ENCODE results near the gene GPA33. TPM values are rescaled to one million over a fixed set of nuclear protein-coding genes. Genes with fewer than 3 reads are reported as not detected.

GPA33 gene
- polyA plus RNA-seq, 6 donors from 2014 or later, result 3.4 to 14.6 (median 5.7) TPM

GRCh38 chr1:167077128-167077867 lies 12.9 kb downstream of the GPA33 start:
- Mint-ChIP-seq H3K9me3 (no peaks in the 10 kb centered on the region), H3K27me3 (peaks cover 16 to 33% (median 22%) of the 10 kb centered on the region in 3 donors), H3K36me3 (peaks cover 6 to 14% of the 10 kb centered on the region in 2 donors), H3K27ac (no peak overlapping the region), H3K4me1 (peaks cover 1 to 8% (median 4%) of the 10 kb centered on the region in 3 donors), H3K4me3 (no peak overlapping the region)
- DNase-seq (no peak), ATAC-seq (ENCODE audit: low read depth in 2 of 2) (no peak)

- DNase-seq (no peak), ATAC-seq (ENCODE audit: low read depth in 2 of 2) (no peak)
- H3K36me3 Mint-ChIP-seq, result peaks cover 6 to 13% of the 10 kb centered on the region in 2 donors
- peaks cover 13 to 32% (median 22%) of the 10 kb centered on the region in 3 donors for H3K27me3 Mint-ChIP-seq
- H3K4me3 Mint-ChIP-seq, result no peak overlapping the region
- H3K4me1 Mint-ChIP-seq, result peaks cover 0 to 9% (median 8%) of the 10 kb centered on the region in 3 donors
- H3K27ac Mint-ChIP-seq, result peak overlapping the region in 1 of 6 donors; percentile 79
- no peaks in the 10 kb centered on the region for H3K9me3 Mint-ChIP-seq
Measured at GRCh38 chr1:167076136-167076710, 14.0 kb downstream of the GPA33 start.

- Mint-ChIP-seq H3K27me3 (peaks cover 0 to 20% (median 16%) of the 10 kb centered on the region in 3 donors), H3K27ac (peak overlapping the region in 1 of 6 donors; percentile 49), H3K36me3 (no peaks in the 10 kb centered on the region), H3K9me3 (no peaks in the 10 kb centered on the region), H3K4me3 (no peak overlapping the region), H3K4me1 (peaks cover 0 to 14% (median 12%) of the 10 kb centered on the region in 3 donors)
- ATAC-seq (ENCODE audit: low read depth in 2 of 2) (peak; percentile 30 to 51), DNase-seq (no peak)
Measured at GRCh38 chr1:167071286-167071685, 18.9 kb downstream of the GPA33 start.

GRCh38 chr1:167068761-167069160 lies 21.4 kb downstream of the GPA33 start:
- no peaks in the 10 kb centered on the region for H3K9me3 Mint-ChIP-seq
- DNase-seq (no peak), ATAC-seq (ENCODE audit: low read depth in 2 of 2) (no peak)
- H3K27ac Mint-ChIP-seq, result peak overlapping the region in 1 of 6 donors; percentile 54
- no peak overlapping the region for H3K4me3 Mint-ChIP-seq
- peaks cover 0 to 10% (median 4%) of the 10 kb centered on the region in 3 donors for H3K4me1 Mint-ChIP-seq
- H3K36me3 Mint-ChIP-seq, result no peaks in the 10 kb centered on the region
- peaks cover 3 to 10% (median 9%) of the 10 kb centered on the region in 3 donors for H3K27me3 Mint-ChIP-seq

- Mint-ChIP-seq H3K27me3 (peaks cover 3 to 10% (median 9%) of the 10 kb centered on the region in 3 donors), H3K36me3 (no peaks in the 10 kb centered on the region), H3K9me3 (no peaks in the 10 kb centered on the region), H3K27ac (no peak overlapping the region), H3K4me1 (peaks cover 0 to 10% (median 4%) of the 10 kb centered on the region in 3 donors), H3K4me3 (no peak overlapping the region)
- no peak for ATAC-seq (ENCODE audit: low read depth in 2 of 2)
- DNase-seq, result no peak
Measured at GRCh38 chr1:167067904-167068303, 22.3 kb downstream of the GPA33 start.

GRCh38 chr1:167066333-167067122 lies 23.6 kb downstream of the GPA33 start:
- Mint-ChIP-seq H3K4me1 (peaks cover 0 to 9% (median 4%) of the 10 kb centered on the region in 3 donors), H3K9me3 (no peaks in the 10 kb centered on the region), H3K27me3 (peaks cover 3 to 10% (median 9%) of the 10 kb centered on the region in 3 donors), H3K27ac (no peak overlapping the region), H3K36me3 (no peaks in the 10 kb centered on the region), H3K4me3 (peak overlapping the region in 3 of 8 donors; percentile 7 to 46 (median 27))
- peak; percentile 86 to 93 for ATAC-seq (ENCODE audit: low read depth in 2 of 2)
- peak; percentile 76 for DNase-seq

GRCh38 chr1:167065471-167065870 lies 24.7 kb downstream of the GPA33 start:
- DNase-seq, result no peak
- Mint-ChIP-seq H3K4me3 (no peak overlapping the region), H3K36me3 (no peaks in the 10 kb centered on the region), H3K4me1 (no peaks in the 10 kb centered on the region), H3K27ac (no peak overlapping the region), H3K27me3 (peaks cover 3 to 18% (median 9%) of the 10 kb centered on the region in 3 donors), H3K9me3 (no peaks in the 10 kb centered on the region)
- ATAC-seq (ENCODE audit: low read depth in 2 of 2), result no peak

- DNase-seq (no peak), ATAC-seq (ENCODE audit: low read depth in 2 of 2) (no peak)
- Mint-ChIP-seq H3K4me1 (no peaks in the 10 kb centered on the region), H3K27me3 (peaks cover 3 to 20% (median 9%) of the 10 kb centered on the region in 3 donors), H3K27ac (no peak overlapping the region), H3K4me3 (no peak overlapping the region), H3K36me3 (no peaks in the 10 kb centered on the region), H3K9me3 (no peaks in the 10 kb centered on the region)
Measured at GRCh38 chr1:167064621-167065020, 25.6 kb downstream of the GPA33 start.

GRCh38 chr1:167061073-167061464 lies 29.1 kb downstream of the GPA33 start:
- no peak overlapping the region for H3K4me3 Mint-ChIP-seq
- peak overlapping the region in 1 of 6 donors; percentile 1 for H3K27ac Mint-ChIP-seq
- no peaks in the 10 kb centered on the region for H3K36me3 Mint-ChIP-seq
- DNase-seq (no peak), ATAC-seq (ENCODE audit: low read depth in 2 of 2) (no peak)
- H3K4me1 Mint-ChIP-seq, result peaks cover 3 to 6% (median 6%) of the 10 kb centered on the region in 3 donors
- peaks cover 3 to 20% (median 9%) of the 10 kb centered on the region in 3 donors for H3K27me3 Mint-ChIP-seq
- H3K9me3 Mint-ChIP-seq, result no peaks in the 10 kb centered on the region

GRCh38 chr1:167060141-167061072 lies 29.8 kb downstream of the GPA33 start:
- peak overlapping the region in 1 of 8 donors; percentile 31 for H3K4me3 Mint-ChIP-seq
- peaks cover 3 to 20% (median 9%) of the 10 kb centered on the region in 3 donors for H3K27me3 Mint-ChIP-seq
- DNase-seq, result no peak
- no peak overlapping the region for H3K27ac Mint-ChIP-seq
- no peak for ATAC-seq (ENCODE audit: low read depth in 2 of 2)
- peaks cover 3 to 6% (median 6%) of the 10 kb centered on the region in 3 donors for H3K4me1 Mint-ChIP-seq
- H3K36me3 Mint-ChIP-seq, result no peaks in the 10 kb centered on the region
- no peaks in the 10 kb centered on the region for H3K9me3 Mint-ChIP-seq

GRCh38 chr1:167059809-167060107 lies 30.4 kb downstream of the GPA33 start:
- Mint-ChIP-seq H3K4me1 (peaks cover 3 to 6% (median 6%) of the 10 kb centered on the region in 3 donors), H3K36me3 (no peaks in the 10 kb centered on the region), H3K4me3 (no peak overlapping the region), H3K9me3 (no peaks in the 10 kb centered on the region), H3K27ac (no peak overlapping the region), H3K27me3 (peaks cover 0 to 15% (median 6%) of the 10 kb centered on the region in 3 donors)
- DNase-seq (no peak), ATAC-seq (ENCODE audit: low read depth in 2 of 2) (no peak)

GRCh38 chr1:167059045-167059808 lies 30.9 kb downstream of the GPA33 start:
- peaks cover 3 to 6% (median 6%) of the 10 kb centered on the region in 3 donors for H3K4me1 Mint-ChIP-seq
- DNase-seq (peak; percentile 61), ATAC-seq (ENCODE audit: low read depth in 2 of 2) (peak; percentile 35 to 55)
- no peaks in the 10 kb centered on the region for H3K36me3 Mint-ChIP-seq
- no peak overlapping the region for H3K4me3 Mint-ChIP-seq
- H3K9me3 Mint-ChIP-seq, result no peaks in the 10 kb centered on the region
- peak overlapping the region in 2 of 6 donors; percentile 34 to 57 for H3K27ac Mint-ChIP-seq
- H3K27me3 Mint-ChIP-seq, result peaks cover 0 to 10% (median under 1%) of the 10 kb centered on the region in 3 donors

All from naive B cell (primary cell).